ENCODE data around the gene TTC19.

Gene TTC19

GRCh38 chr17:16027708-16028584 is 28.3 kb downstream of the TTC19 start:
- TF ChIP-seq CREB1 (IDR thresholded peaks at IDR 0.05; ENCODE audit: low read depth) (no peak), ZBTB7A (IDR thresholded peaks at IDR 0.05; ENCODE audit: low read depth) (no peak), USF1 (IDR thresholded peaks at IDR 0.05) (no peak), FOXM1 (IDR thresholded peaks at IDR 0.05; ENCODE audit: borderline replicate concordance, low read depth) (no peak), TCF12 (IDR thresholded peaks at IDR 0.05; ENCODE audit: low read depth) (no peak), REST (IDR thresholded peaks at IDR 0.05; ENCODE audit: low read depth) (no peak), RAD21 (IDR thresholded peaks at IDR 0.05; ENCODE audit: low read depth) (no peak), EP300 (IDR thresholded peaks at IDR 0.05; ENCODE audit: borderline replicate concordance) (no peak), EGR1 (IDR thresholded peaks at IDR 0.05) (no peak), MAX (IDR thresholded peaks at IDR 0.05) (no peak), YY1 (IDR thresholded peaks at IDR 0.05; ENCODE audit: low read depth) (no peak), CEBPB (IDR thresholded peaks at IDR 0.05) (no peak), TAF1 (IDR thresholded peaks at IDR 0.05; ENCODE audit: low read depth) (no peak), NFIC (IDR thresholded peaks at IDR 0.05) (no peak), TEAD4 (IDR thresholded peaks at IDR 0.05) (no peak)

GRCh38 chr17:16033729-16034349 is 34.2 kb downstream of the TTC19 start:
- TF ChIP-seq TEAD4 (IDR thresholded peaks at IDR 0.05) (no peak), TCF12 (IDR thresholded peaks at IDR 0.05; ENCODE audit: low read depth) (no peak), USF1 (IDR thresholded peaks at IDR 0.05) (no peak), TAF1 (IDR thresholded peaks at IDR 0.05; ENCODE audit: low read depth) (no peak), MAX (IDR thresholded peaks at IDR 0.05) (no peak), EP300 (IDR thresholded peaks at IDR 0.05; ENCODE audit: borderline replicate concordance) (no peak)

GRCh38 chr17:16036261-16036660 is 36.6 kb downstream of the TTC19 start:
- TF ChIP-seq REST (IDR thresholded peaks at IDR 0.05; ENCODE audit: low read depth) (no peak), USF1 (IDR thresholded peaks at IDR 0.05) (no peak), NFIC (IDR thresholded peaks at IDR 0.05) (no peak), YY1 (IDR thresholded peaks at IDR 0.05; ENCODE audit: low read depth) (no peak), EP300 (IDR thresholded peaks at IDR 0.05; ENCODE audit: borderline replicate concordance) (no peak), MAX (IDR thresholded peaks at IDR 0.05) (no peak)

GRCh38 chr17:16037636-16038035 is 38.0 kb downstream of the TTC19 start:
- TF ChIP-seq EGR1 (IDR thresholded peaks at IDR 0.05): no peak
- TF ChIP-seq TAF1 (IDR thresholded peaks at IDR 0.05; ENCODE audit: low read depth): no peak
- TF ChIP-seq USF1 (IDR thresholded peaks at IDR 0.05): no peak

GRCh38 chr17:16040710-16041251 is 41.2 kb downstream of the TTC19 start:
- no peak for TF ChIP-seq REST (IDR thresholded peaks at IDR 0.05; ENCODE audit: low read depth)
